ENCODE measurements around the gene PREPL.

GRCh38 chr2:44330801-44331200 lies 30.5 kb downstream of the PREPL start:
- no peak for TF ChIP-seq CTCF (IDR thresholded peaks at IDR 0.05; ENCODE audit: low read depth, low read length)
- TF ChIP-seq EZH2phosphoT487 (IDR thresholded peaks at IDR 0.05; ENCODE audit: low read depth): no peak
